Omental fat pad (tissue), 4 donors: ENCODE data around the gene PAQR7. TPM values are rescaled to one million over a fixed set of nuclear protein-coding genes. Genes with fewer than 3 reads are reported as not detected.

Experiments
- ATAC-seq: fragments of 150-250 bp; one replicate; pipeline ENCODE4 v1.9.1; 2016; ENCODE audit warnings: mild to moderate bottlenecking, moderate library complexity; ENCODE audit not compliant: low FRiP score
- DNase-seq: peaks from one replicate; pipeline ENCODE4 v3.0.0-alpha.2; 2019; ENCODE audit warnings: low spot score
- total RNA-seq, 4 donors: library from RNA; depleted of rRNA; stranded (reverse); fragments of >200 nt; gene quantifications; one replicate each; pipeline ENCODE4 v1.1.0, GENCODE V29; 2016
- TF ChIP-seq, protein P1 (sequence below), 3 donors: fragments of 450-650 bp; IDR thresholded peaks; one replicate each; pipeline ENCODE4 v1.5.1; 2016 to 2017; ENCODE audit warnings: antibody characterized with exemption in 3 of 3, mild to moderate bottlenecking in 3 of 3, moderate library complexity in 2 of 3

The PAQR7 gene
- total RNA-seq, 4 donors from 2014 or later: 4.3 to 7.2 (median 6.5) TPM

DNA sequence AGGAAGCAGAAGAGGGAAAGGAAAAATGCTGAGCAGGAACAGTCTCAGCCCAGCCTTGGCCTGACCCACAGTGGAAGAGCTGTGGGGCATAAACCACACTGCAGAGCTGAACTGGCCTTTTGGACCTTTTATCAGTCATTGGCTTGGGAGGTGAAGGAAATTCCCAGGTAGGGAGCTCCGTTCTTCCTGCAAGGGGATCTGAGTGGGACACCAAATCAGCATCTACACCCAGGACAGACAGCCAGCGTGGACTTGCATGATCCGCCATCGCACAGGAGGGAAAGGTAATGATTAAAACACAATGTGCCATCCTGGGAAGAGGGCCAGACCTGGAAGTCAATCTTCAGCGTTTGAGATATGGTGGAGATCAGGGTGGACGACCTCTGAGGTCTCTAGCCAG lies 56.9 kb downstream of the PAQR7 start:
- TF ChIP-seq, protein P1, sequence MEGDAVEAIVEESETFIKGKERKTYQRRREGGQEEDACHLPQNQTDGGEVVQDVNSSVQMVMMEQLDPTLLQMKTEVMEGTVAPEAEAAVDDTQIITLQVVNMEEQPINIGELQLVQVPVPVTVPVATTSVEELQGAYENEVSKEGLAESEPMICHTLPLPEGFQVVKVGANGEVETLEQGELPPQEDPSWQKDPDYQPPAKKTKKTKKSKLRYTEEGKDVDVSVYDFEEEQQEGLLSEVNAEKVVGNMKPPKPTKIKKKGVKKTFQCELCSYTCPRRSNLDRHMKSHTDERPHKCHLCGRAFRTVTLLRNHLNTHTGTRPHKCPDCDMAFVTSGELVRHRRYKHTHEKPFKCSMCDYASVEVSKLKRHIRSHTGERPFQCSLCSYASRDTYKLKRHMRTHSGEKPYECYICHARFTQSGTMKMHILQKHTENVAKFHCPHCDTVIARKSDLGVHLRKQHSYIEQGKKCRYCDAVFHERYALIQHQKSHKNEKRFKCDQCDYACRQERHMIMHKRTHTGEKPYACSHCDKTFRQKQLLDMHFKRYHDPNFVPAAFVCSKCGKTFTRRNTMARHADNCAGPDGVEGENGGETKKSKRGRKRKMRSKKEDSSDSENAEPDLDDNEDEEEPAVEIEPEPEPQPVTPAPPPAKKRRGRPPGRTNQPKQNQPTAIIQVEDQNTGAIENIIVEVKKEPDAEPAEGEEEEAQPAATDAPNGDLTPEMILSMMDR (IDR thresholded peaks at IDR 0.05): no peak
- ATAC-seq (no peak), DNase-seq (no peak)

DNA sequence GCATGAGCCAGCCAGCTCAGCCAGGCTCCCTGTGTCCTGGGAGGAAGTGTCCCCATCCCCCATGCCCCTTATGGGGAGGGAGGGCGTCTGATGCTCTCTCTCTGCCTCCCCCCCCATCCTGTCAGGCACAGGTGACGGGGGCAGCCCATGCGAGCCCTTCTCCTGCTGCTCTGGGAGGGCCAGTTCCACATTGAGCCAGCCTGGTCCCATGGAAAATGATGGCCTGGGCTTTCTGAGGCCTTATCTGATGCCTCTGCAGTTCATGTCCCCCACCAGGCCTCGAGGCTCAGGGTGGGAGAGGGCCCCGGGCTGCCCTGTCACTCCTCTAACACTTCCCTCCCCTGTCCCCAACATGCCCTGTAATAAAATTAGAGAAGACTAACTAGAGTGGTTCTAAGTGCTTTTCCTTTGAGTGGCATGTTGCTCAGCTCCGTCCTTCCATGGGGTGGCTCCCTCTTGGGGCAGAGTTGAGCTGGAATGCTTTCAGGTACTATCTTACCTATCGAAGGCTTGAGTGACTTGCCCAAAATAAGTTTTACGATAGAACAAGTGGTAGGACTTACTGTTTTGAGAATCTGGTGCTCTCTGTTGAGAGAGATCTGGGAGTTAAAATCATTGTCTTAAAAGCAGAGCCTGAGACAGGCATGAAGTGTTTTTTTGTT lies 57.5 kb downstream of the PAQR7 start:
- TF ChIP-seq, protein P1 (IDR thresholded peaks at IDR 0.05): no peak
- ATAC-seq (no peak), DNase-seq (no peak)

DNA sequence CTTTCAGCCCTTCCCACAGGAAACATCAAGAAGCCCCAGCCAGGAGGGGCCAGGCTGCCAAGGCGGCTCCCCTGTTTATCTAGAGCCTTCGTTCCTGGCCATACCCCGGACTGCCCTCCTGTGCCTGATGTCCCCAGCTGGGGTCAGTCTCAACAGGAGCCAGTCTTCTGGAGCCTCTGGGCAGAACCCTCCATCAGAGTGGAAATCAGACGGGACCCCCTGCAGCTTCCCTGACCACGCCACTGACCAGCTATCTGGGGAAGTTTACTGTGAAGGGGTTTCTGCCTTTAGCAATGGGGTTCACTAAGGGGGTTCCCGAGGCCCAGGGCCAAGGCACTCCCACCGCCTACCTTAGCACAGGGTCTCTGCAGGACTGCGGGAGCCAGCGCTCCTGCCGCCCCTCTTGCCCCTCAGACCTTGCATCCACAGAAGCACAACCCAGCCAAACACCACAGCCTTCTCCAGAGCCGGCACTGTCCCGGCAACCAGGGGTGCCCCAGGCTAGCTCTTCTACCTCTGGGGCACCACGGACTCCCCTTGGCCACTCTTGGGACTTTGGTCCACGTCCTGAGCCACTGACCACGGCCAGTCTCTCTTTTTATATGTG lies 59.3 kb downstream of the PAQR7 start:
- ATAC-seq: no peak
- TF ChIP-seq, protein P1 (IDR thresholded peaks at IDR 0.05): no peak
- DNase-seq: no peak

DNA sequence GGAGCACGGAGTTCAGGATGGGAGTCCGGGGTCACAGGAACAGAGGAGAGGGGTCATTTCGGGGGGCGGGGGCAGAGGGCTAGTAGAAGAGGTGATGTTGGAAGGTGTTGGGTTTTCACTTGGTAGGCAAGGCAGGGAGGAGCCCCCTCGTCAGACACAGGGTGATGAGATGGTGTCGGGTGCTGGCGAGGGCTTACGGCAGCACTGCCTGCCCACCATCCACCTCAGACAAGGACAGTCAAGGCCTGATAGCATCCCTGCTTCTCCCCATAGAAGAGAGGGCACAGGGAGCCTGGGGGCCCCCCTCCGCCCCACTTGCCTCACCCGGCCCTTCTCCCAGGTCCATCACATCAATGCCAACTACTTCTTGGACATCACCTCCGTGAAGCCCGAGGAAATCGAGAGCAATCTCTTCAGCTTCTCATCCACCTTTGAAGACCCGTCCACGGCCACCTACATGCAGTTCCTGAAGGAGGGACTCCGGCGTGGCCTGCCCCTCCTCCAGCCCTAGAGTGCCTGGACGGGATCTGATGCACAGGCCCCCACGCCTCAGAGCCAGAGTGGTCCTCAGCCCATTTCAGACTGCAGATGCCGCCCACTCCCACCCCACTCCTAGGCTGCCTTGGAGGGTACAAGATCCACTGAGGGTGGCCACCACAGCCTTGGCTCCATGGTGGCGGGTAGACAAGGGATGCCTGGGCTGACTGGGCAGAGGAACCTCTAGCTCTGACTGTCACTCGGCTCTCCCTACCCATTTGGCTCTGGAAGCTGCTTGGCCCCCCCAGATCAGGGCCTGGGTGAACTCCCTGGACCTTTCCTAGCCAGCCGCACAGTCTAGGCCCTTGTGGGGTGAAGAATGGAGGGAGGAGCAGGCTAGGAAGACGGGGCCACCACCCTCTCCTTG lies 60.0 kb downstream of the PAQR7 start:
- TF ChIP-seq, protein P1 (IDR thresholded peaks at IDR 0.05): no peak
- DNase-seq: no peak
- no peak for ATAC-seq

DNA sequence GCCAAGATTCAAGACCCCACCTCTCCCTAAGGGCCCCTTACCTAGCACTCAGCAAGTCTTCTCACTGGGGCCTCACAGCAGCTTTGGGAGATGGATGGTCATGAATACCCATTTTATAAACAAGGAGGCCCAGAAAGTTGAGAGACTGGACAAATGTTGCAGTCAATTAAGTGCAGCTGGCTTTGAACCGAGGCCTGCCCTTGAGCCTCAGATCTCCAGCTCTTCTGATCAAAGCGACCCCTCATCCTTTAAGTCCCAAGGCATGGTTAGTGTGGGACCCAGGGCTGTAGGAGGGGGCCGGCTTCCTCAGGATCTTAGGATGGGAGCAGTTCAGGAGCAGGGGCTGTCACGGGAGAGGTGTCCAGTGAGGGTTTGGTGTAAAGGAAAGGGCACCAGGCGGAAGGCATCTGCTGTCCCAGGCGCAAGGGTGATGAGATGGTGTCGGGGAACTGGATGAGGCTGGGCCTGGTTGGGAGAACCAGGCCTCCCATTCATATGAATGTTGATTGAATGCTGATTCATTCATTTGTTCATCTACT lies 60.9 kb downstream of the PAQR7 start:
- DNase-seq: no peak
- TF ChIP-seq, protein P1 (IDR thresholded peaks at IDR 0.05): no peak

DNA sequence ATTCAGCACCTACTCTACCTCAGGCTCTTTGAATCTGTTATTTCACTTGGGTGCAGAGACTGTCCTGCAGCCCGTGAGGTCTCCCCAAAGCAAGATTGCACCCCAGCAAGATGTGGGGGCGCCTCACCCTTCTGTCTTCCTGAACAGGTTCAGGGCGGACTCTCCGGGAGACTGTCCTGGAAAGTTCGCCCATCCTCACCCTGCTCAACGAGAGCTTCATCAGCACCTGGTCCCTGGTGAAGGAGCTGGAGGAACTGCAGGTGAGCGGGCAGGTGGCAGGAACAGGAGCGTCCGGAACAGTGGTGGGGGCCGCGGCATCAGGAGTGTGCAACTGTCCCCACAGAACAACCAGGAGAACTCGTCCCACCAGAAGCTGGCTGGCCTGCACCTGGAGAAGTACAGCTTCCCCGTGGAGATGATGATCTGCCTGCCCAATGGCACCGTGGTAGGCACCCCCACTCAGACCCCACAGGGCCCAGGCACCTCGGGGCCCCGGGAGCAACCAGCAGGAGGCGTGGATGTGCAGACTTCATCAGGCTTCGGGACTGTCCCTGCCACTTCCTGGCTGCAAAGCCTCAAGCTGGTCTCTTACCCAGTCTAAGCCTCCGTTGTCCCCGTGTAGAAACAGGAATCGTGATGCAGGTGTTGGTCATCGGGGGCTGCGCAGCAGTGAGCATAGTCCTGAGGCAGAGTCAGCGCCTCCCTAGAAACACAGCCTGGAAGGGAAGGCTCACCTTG lies 61.6 kb downstream of the PAQR7 start:
- ATAC-seq: no peak
- no peak for DNase-seq
- TF ChIP-seq, protein P1 (IDR thresholded peaks at IDR 0.05): no peak

More for the DNA sequence above, 60.9 kb downstream of the PAQR7 start:
- no peak for ATAC-seq
